SK-N-SH (cell line): ENCODE measurements around the gene SELENOS. TPM values are rescaled to one million over a fixed set of nuclear protein-coding genes. Genes with fewer than 3 reads are reported as not detected.

ENCODE experiments used
- CTCF ChIA-PET: fragments of 300-600, 350-600 bp; formaldehyde crosslinking; extraction: SDS; loops from one replicate; lab custom pipeline; 2021; lab: Yijun Ruan, JAX
- POLR2A ChIA-PET: fragments of 350-600 bp; sonication (Branson Sonifier 250); formaldehyde crosslinking; extraction: SDS; loops from one replicate; lab custom pipeline; 2020; ENCODE audit warnings: antibody characterized with exemption, inconsistent platforms; lab: Yijun Ruan, JAX
- DNase-seq: peaks from one replicate; pipeline ENCODE4 v3.0.0; 2012
- H2AFZ ChIP-seq: fragments of 200-600 bp; sonication (generic); 2 replicates; pipeline ENCODE4 v1.8.1; 2016; ENCODE audit warnings: antibody characterized with exemption, mild to moderate bottlenecking, low read depth
- H3F3A ChIP-seq: fragments of 200-600 bp; sonication (generic); replicated peaks from 2 replicates; pipeline ENCODE3; 2016; ENCODE audit warnings: antibody characterized with exemption, mild to moderate bottlenecking; ENCODE audit not compliant: insufficient read depth
- H3K27ac ChIP-seq, 2 experiments: fragments of 200-500 bp in 1 of 2; fragments of 200-600 bp in 1 of 2; sonication (Bioruptor generic) in 1 of 2; sonication (generic), shearing (Covaris generic) in 1 of 2; 2 replicates each; pipeline versions ENCODE4 v1.5.1 to v1.6.1; 2014 to 2016; ENCODE audit warnings: low read depth in 2 of 2, inconsistent platforms in 1 of 2, low read length in 1 of 2, mild to moderate bottlenecking in 1 of 2, mixed read lengths in 1 of 2
- H3K27me3 ChIP-seq: fragments of 200-600 bp; sonication (generic), shearing (Covaris generic); 2 replicates; pipeline ENCODE4 v1.6.1; 2016; ENCODE audit warnings: mixed run types; ENCODE audit not compliant: insufficient read depth
- H3K36me3 ChIP-seq, 2 experiments: fragments of 200-500 bp in 1 of 2; fragments of 200-600 bp in 1 of 2; sonication (Bioruptor generic) in 1 of 2; sonication (generic) in 1 of 2; replicated peaks in 1 of 2; 2 replicates each; pipeline versions ENCODE3 to v1.5.1; 2014 to 2016; ENCODE audit warnings: low read length in 1 of 2, mild to moderate bottlenecking in 1 of 2; ENCODE audit not compliant: insufficient read depth in 2 of 2, control insufficient read depth in 1 of 2
- H3K4me1 ChIP-seq, 2 experiments: fragments of 200-500 bp in 1 of 2; fragments of 200-600 bp in 1 of 2; sonication (Bioruptor generic) in 1 of 2; sonication (generic), shearing (Covaris generic) in 1 of 2; 2 replicates each; pipeline versions ENCODE4 v1.5.1 to v1.6.1; 2014 to 2016; ENCODE audit warnings: low read depth in 1 of 2, low read length in 1 of 2, mixed run types in 1 of 2; ENCODE audit not compliant: insufficient read depth in 2 of 2, control insufficient read depth in 1 of 2
- H3K4me2 ChIP-seq: fragments of 200-600 bp; sonication (generic), shearing (Covaris generic); 2 replicates; pipeline ENCODE4 v1.6.1; 2017; ENCODE audit warnings: mixed run types
- H3K4me3 ChIP-seq, 2 experiments: fragments of 200-500 bp in 1 of 2; fragments of 200-600 bp in 1 of 2; sonication (Bioruptor generic) in 1 of 2; sonication (generic), shearing (Covaris generic) in 1 of 2; 2 replicates each; pipeline versions ENCODE4 v1.5.1 to v1.8.1; 2014 to 2016; ENCODE audit warnings: low read depth in 2 of 2, inconsistent platforms in 1 of 2, low read length in 1 of 2, mild to moderate bottlenecking in 1 of 2, mixed read lengths in 1 of 2, moderate library complexity in 1 of 2
- H3K79me2 ChIP-seq: fragments of 200-600 bp; sonication (generic); 2 replicates; pipeline ENCODE4 v1.8.1; 2017; ENCODE audit warnings: mild to moderate bottlenecking; ENCODE audit not compliant: insufficient read depth
- H3K9ac ChIP-seq: fragments of 200-600 bp; sonication (generic); 2 replicates; pipeline ENCODE4 v1.6.1; 2017; ENCODE audit warnings: mixed run types
- H3K9me2 ChIP-seq: fragments of 200-600 bp; sonication (generic); 2 replicates; pipeline ENCODE4 v1.6.1; 2017; ENCODE audit warnings: mixed run types
- H3K9me3 ChIP-seq: fragments of 200-600 bp; sonication (generic); 2 replicates; pipeline ENCODE4 v1.6.1; 2017; ENCODE audit warnings: mixed run types, mild to moderate bottlenecking, moderate library complexity
- H4K20me1 ChIP-seq: fragments of 200-600 bp; sonication (generic); 2 replicates; pipeline ENCODE4 v1.6.1; 2017; ENCODE audit warnings: mild to moderate bottlenecking, mixed run types; ENCODE audit not compliant: insufficient read depth
- CHD2 ChIP-seq: fragments of 150-350 bp; IDR thresholded peaks from 2 replicates; pipeline ENCODE4 v1.6.1; 2018; ENCODE audit warnings: low read length; ENCODE audit not compliant: partially characterized antibody
- ELF1 ChIP-seq: IDR thresholded peaks from 2 replicates; pipeline ENCODE4 v1.4.0; 2012
- GABPA ChIP-seq: IDR thresholded peaks from 2 replicates; pipeline ENCODE4 v1.4.0; 2012; ENCODE audit warnings: low read depth, mild to moderate bottlenecking
- MXI1 ChIP-seq: IDR thresholded peaks from 2 replicates; pipeline ENCODE4 v1.6.1; 2012; ENCODE audit warnings: mild to moderate bottlenecking, low read depth, low read length, improper control_type of control experiment
- NRF1 ChIP-seq: IDR thresholded peaks from 2 replicates; pipeline ENCODE4 v1.6.1; 2012; ENCODE audit warnings: low read depth, mild to moderate bottlenecking, low read length
- WGBS: methylation state at CpG from one replicate; pipeline ENCODE4 v1.1.6; 2017; ENCODE audit warnings: low lambda C conversion rate; 5-methylcytosine and 5-hydroxymethylcytosine counted together
- polyA plus RNA-seq, 3 experiments: library from polyadenylated mRNA; depleted of rRNA; stranded (reverse); fragments of >200 nt; gene quantifications; 2 replicates each; pipeline ENCODE4 v1.2.3, GENCODE V29; 2012
- TF ChIP-seq, protein P1 (sequence below): IDR thresholded peaks from 2 replicates; pipeline ENCODE4 v1.4.0; 2012; ENCODE audit warnings: low read depth, borderline replicate concordance

The SELENOS gene
- polyA plus RNA-seq, 1 of the 3 experiments (the other 2 are of a cell fraction): 101 TPM

DNA sequence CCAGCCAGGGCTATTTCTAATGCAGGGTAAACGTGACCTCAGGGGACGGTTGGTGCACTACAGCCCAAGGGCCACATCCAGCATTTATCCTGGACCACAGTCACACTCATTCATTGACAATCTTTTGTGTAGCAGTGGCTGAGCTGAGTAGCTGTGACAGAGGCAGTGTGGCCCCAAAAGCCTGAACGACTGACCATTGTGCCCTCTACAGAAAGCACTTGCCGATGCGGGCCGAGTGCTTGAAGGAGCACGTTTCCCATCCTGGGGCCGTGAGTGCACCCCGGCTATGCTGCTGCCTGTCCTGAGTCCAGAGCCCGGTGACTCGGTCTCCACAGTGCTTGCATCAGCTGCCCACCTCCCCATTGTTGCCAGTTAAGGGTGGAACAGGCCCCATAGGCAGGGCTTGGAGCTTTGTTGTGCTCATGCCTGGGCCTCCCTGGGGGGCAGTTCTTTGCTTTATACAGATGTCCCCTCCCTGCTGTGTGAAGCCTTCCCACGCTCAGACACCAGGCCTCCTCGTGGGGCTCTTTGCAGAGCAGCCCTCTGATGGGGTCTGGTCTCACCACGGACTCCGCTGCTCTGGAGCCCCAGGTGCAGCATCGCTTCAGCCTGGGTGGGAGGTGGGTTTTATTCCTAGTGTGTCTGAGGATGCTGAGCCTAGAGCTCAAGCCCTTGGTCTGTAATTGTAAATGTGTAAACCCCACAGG is 30.8 kb upstream of the SELENOS start:
- no peaks in the 10 kb centered on the region; a peak in 1 of 4 replicates for H3K4me1 ChIP-seq
- H3K4me3 ChIP-seq: no peak overlapping the region
- H2AFZ ChIP-seq: no peak overlapping the region
- ChIA-PET POLR2A (no interaction called here), CTCF (interaction anchor here (0.9 to 10.4 kb wide), 2 partner anchors 194 to 333 kb away, joined by 3 to 125 read pairs; no protein-coding TSS in a partner anchor)
- TF ChIP-seq ELF1: no peak
- no peak for TF ChIP-seq CHD2
- TF ChIP-seq GABPA: no peak
- TF ChIP-seq NRF1: no peak
- TF ChIP-seq, protein P1, sequence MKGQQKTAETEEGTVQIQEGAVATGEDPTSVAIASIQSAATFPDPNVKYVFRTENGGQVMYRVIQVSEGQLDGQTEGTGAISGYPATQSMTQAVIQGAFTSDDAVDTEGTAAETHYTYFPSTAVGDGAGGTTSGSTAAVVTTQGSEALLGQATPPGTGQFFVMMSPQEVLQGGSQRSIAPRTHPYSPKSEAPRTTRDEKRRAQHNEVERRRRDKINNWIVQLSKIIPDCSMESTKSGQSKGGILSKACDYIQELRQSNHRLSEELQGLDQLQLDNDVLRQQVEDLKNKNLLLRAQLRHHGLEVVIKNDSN: no peak
- no peaks in the 10 kb centered on the region for H3K27me3 ChIP-seq
- H3K36me3 ChIP-seq: no peaks in the 10 kb centered on the region
- no peaks in the 10 kb centered on the region for H3K79me2 ChIP-seq
- no peaks in the 10 kb centered on the region for H3K9me2 ChIP-seq
- H3F3A ChIP-seq: no peaks in the 10 kb centered on the region
- WGBS: 72% methylated on average over 13 of the region's 16 CpGs
- H3K9me3 ChIP-seq: no peaks in the 10 kb centered on the region
- H3K9ac ChIP-seq: no peak overlapping the region
- H3K27ac ChIP-seq: no peak overlapping the region
- no peaks in the 10 kb centered on the region for H4K20me1 ChIP-seq
- DNase-seq: peak; percentile 13
- no peak overlapping the region for H3K4me2 ChIP-seq

DNA sequence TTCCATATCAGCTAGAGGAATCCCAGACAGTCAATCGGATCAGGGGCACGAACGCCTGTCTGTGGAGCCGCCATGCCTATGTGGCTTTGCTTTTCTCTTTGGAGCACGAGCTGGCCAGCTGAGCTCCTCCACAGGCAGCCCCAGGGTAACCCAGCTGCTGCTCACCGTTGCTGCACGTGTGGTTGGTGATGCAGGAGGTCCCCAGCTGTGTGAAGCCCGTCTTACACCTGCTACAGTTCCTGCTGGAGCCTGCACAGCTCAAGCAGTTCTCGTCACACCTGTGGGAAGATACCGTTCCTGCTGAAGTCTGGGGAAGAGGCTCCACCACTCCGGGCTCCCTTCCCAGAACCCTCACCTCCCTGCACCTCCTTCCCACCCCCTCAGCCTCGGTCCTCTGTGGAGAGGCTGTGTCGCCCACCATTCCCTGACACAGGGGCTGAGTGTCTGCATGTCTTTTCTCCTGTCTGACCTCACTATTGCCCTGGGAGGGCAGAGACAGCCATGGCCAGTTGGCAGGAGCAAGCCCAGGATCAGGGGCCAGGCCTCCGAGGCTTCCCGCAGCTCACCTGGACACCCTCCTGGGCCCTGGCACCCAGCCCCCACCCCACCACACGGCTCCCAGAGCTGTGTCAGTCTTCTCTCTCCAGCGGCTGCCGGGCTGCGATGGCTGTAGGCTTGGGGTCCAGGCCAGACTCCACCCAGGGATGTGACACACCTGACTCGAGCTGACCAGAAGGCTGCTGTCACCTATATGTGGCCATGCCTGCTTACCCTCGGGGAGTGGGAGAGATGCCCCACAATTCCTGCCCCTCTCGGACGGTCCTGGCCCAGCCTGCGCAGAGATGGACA is 30.0 kb upstream of the SELENOS start:
- no peaks in the 10 kb centered on the region for H3K27me3 ChIP-seq
- no peak overlapping the region for H2AFZ ChIP-seq
- no peak overlapping the region for H3K9ac ChIP-seq
- no peaks in the 10 kb centered on the region; a peak in 1 of 4 replicates for H3K4me1 ChIP-seq
- no peaks in the 10 kb centered on the region for H4K20me1 ChIP-seq
- no peaks in the 10 kb centered on the region for H3K9me2 ChIP-seq
- no peak overlapping the region for H3K4me3 ChIP-seq
- H3K27ac ChIP-seq: no peak overlapping the region
- CTCF ChIA-PET: interaction anchor here (10.4 kb wide), 1 partner anchor 334 kb away, joined by 125 read pairs; no protein-coding TSS in a partner anchor
- POLR2A ChIA-PET: no interaction called here
- H3K4me2 ChIP-seq: no peak overlapping the region
- H3F3A ChIP-seq: no peaks in the 10 kb centered on the region
- H3K36me3 ChIP-seq: no peaks in the 10 kb centered on the region
- no peaks in the 10 kb centered on the region for H3K79me2 ChIP-seq
- no peak for TF ChIP-seq MXI1
- peak; percentile 16 for DNase-seq
- WGBS: 64% methylated on average over 10 of the region's 24 CpGs
- H3K9me3 ChIP-seq: no peaks in the 10 kb centered on the region

DNA sequence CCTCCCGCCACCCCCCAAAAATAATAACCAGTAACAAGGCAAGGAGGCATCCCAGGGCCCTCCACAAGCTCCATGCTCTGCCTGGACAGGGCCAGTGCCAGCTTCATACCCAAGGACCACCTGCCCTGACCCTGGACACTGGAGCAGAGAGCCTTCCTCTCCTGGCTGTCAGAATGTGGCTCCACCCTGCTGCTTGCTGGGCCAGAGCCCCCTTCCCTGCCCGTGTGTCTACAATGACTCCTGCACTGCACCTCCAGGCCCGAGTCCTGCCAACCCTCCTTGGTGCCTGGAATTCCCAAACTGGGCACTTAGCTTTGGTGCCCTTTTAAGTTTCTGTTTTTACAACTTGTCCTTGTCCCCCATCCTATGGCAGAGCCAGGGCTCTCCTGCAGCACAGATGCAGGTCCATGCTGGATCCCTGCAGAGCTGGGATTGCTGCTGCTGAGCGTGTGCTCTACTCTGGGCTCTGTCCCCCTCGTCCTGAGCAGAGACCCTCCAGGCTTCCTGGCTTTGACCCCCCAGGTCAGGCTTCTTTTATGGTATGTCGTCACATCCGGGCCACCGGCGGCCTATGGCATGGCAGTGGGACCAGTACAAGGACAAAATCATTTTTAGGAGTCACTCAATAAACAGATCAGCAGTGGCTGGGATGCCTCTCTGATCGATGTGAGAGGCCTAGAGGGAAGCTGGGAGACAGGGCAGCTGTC is 29.2 kb upstream of the SELENOS start:
- CTCF ChIA-PET: interaction anchor here (1.2 to 10.4 kb wide), 2 partner anchors 252 to 335 kb away, joined by 3 to 125 read pairs; no protein-coding TSS in a partner anchor
- 60% methylated on average over 7 of the region's 10 CpGs for WGBS
- peak; percentile 6 for DNase-seq

More for the DNA sequence above, 29.2 kb upstream of the SELENOS start:
- no peaks in the 10 kb centered on the region; a peak in 1 of 4 replicates for H3K4me1 ChIP-seq
- H3F3A ChIP-seq: no peaks in the 10 kb centered on the region
- no peak overlapping the region for H3K4me3 ChIP-seq
- H3K79me2 ChIP-seq: no peaks in the 10 kb centered on the region
- no peaks in the 10 kb centered on the region for H4K20me1 ChIP-seq
- no peaks in the 10 kb centered on the region for H3K36me3 ChIP-seq
- H3K4me2 ChIP-seq: no peak overlapping the region
- no peaks in the 10 kb centered on the region for H3K9me2 ChIP-seq
- POLR2A ChIA-PET: no interaction called here
- no peaks in the 10 kb centered on the region for H3K27me3 ChIP-seq
- no peak overlapping the region for H3K27ac ChIP-seq
- no peak overlapping the region for H3K9ac ChIP-seq
- no peaks in the 10 kb centered on the region for H3K9me3 ChIP-seq
- H2AFZ ChIP-seq: no peak overlapping the region
- TF ChIP-seq, protein P1: no peak
- TF ChIP-seq, all 33 proteins: peak for 0
